HG03097 (cell line): Measurements from ENCODE around the gene MYT1.

ENCODE experiments used
- ATAC-seq: cut with Tn5 transposase; IDR thresholded peaks from one replicate; pipeline ENCODE4 v1.9.1; 2021; ENCODE audit not compliant: unreplicated experiment, low FRiP score

Gene MYT1

GRCh38 chr20:64188091-64188490 is 23.8 kb downstream of the MYT1 start:
- ATAC-seq: no peak

GRCh38 chr20:64188682-64189529 is 24.7 kb downstream of the MYT1 start:
- ATAC-seq: no peak

- ATAC-seq: no peak
Observed at GRCh38 chr20:64189530-64189966, 25.3 kb downstream of the MYT1 start.

GRCh38 chr20:64189986-64190385 is 25.7 kb downstream of the MYT1 start:
- ATAC-seq: no peak

GRCh38 chr20:64191002-64191401 is 26.8 kb downstream of the MYT1 start:
- ATAC-seq: no peak

GRCh38 chr20:64192406-64192805 is 28.2 kb downstream of the MYT1 start:
- ATAC-seq: no peak

GRCh38 chr20:64193058-64193457 is 28.8 kb downstream of the MYT1 start:
- ATAC-seq: no peak

- ATAC-seq: no peak
Observed at GRCh38 chr20:64194269-64194668, 30.0 kb downstream of the MYT1 start.

- ATAC-seq: no peak
Observed at GRCh38 chr20:64196309-64196708, 32.1 kb downstream of the MYT1 start.

- ATAC-seq: no peak
Observed at GRCh38 chr20:64196847-64197306, 32.6 kb downstream of the MYT1 start.

- ATAC-seq: no peak
Observed at GRCh38 chr20:64198347-64198746, 34.1 kb downstream of the MYT1 start.

GRCh38 chr20:64199395-64199794 is 35.1 kb downstream of the MYT1 start:
- no peak for ATAC-seq

- ATAC-seq: no peak
Observed at GRCh38 chr20:64200740-64201139, 36.5 kb downstream of the MYT1 start.

GRCh38 chr20:64201653-64202052 is 37.4 kb downstream of the MYT1 start:
- ATAC-seq: no peak

- ATAC-seq: no peak
Observed at GRCh38 chr20:64203037-64203777, 39.0 kb downstream of the MYT1 start.

GRCh38 chr20:64205611-64206026 is 41.4 kb downstream of the MYT1 start:
- ATAC-seq: no peak

GRCh38 chr20:64206614-64207013 is 42.4 kb downstream of the MYT1 start:
- no peak for ATAC-seq

- no peak for ATAC-seq
Observed at GRCh38 chr20:64207641-64208590, 43.7 kb downstream of the MYT1 start.

GRCh38 chr20:64209148-64209547 is 44.9 kb downstream of the MYT1 start:
- no peak for ATAC-seq

- no peak for ATAC-seq
Observed at GRCh38 chr20:64210656-64211369, 46.6 kb downstream of the MYT1 start.
